HG02885 (cell line): ENCODE data around the gene KCNH2.
"Not testable (repeated sequence)": the region's sequence is repeated elsewhere in the genome, so short reads cannot be mapped to it uniquely, and the experiment has no call there.

Source experiments
- ATAC-seq: cut with Tn5 transposase; IDR thresholded peaks from one replicate; pipeline ENCODE4 v1.9.1; 2021; ENCODE audit warnings: mild to moderate bottlenecking; ENCODE audit not compliant: unreplicated experiment, poor library complexity

KCNH2 gene, protein sequence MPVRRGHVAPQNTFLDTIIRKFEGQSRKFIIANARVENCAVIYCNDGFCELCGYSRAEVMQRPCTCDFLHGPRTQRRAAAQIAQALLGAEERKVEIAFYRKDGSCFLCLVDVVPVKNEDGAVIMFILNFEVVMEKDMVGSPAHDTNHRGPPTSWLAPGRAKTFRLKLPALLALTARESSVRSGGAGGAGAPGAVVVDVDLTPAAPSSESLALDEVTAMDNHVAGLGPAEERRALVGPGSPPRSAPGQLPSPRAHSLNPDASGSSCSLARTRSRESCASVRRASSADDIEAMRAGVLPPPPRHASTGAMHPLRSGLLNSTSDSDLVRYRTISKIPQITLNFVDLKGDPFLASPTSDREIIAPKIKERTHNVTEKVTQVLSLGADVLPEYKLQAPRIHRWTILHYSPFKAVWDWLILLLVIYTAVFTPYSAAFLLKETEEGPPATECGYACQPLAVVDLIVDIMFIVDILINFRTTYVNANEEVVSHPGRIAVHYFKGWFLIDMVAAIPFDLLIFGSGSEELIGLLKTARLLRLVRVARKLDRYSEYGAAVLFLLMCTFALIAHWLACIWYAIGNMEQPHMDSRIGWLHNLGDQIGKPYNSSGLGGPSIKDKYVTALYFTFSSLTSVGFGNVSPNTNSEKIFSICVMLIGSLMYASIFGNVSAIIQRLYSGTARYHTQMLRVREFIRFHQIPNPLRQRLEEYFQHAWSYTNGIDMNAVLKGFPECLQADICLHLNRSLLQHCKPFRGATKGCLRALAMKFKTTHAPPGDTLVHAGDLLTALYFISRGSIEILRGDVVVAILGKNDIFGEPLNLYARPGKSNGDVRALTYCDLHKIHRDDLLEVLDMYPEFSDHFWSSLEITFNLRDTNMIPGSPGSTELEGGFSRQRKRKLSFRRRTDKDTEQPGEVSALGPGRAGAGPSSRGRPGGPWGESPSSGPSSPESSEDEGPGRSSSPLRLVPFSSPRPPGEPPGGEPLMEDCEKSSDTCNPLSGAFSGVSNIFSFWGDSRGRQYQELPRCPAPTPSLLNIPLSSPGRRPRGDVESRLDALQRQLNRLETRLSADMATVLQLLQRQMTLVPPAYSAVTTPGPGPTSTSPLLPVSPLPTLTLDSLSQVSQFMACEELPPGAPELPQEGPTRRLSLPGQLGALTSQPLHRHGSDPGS

DNA sequence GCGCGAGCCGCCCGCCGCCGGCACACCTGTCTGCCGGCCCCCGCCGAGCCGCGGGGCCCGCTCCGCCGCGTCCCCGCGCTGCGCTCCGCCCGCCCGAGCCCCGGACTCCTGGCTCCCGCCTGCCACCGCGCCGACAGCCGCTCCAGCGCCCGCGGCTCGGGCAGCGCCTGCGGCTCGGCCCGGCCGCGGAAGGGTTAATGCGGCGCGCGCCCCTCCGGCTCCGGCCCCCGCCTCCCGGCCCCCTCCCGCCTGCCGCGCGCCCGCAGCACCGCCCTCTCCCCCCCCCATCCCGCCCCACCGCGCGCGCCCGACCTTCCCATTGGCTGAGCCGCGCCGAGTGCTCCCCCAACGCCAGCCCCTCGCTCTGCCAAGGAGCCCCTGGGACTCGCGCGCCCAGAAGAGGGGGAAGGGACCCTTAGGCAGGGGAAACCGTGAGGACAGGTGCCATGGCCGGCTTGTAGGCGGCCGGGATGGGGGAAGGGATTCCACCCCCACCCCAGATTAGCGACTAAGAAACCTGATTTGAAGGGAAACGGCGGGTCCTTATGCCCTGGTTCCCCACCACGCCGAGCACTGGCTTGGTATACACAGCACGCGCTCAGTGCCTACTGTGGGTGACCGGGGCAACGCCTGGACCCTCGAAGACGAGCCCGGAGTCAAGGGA lies at the start of gene KCNH2:
Gene KCNH2 (minus strand): TSS at position 196 of the 664 bp plus-strand sequence. CDS start 408 bp downstream, outside the sequence.
- ATAC-seq = no peak

DNA sequence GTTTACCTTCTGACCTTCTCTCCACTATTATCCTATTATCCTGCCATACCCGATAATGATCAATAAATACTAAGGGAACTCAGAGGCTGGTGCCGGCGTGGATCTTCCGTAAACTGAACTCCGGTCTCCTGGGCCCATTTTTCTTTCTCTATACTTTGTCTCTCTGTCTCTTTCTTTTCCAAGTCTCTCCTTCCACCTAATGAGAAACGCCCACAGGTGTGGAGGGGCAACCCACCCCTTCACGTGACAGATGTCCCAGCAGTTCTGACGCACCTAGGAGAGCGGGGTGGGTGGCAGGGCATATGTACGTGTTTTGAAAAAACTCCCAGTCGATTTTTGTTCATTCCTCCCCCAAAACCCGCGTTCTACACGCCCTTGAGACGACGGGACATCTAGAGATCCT lies 49.6 kb upstream of the KCNH2 start:
- ATAC-seq = not testable (repeated sequence)

DNA sequence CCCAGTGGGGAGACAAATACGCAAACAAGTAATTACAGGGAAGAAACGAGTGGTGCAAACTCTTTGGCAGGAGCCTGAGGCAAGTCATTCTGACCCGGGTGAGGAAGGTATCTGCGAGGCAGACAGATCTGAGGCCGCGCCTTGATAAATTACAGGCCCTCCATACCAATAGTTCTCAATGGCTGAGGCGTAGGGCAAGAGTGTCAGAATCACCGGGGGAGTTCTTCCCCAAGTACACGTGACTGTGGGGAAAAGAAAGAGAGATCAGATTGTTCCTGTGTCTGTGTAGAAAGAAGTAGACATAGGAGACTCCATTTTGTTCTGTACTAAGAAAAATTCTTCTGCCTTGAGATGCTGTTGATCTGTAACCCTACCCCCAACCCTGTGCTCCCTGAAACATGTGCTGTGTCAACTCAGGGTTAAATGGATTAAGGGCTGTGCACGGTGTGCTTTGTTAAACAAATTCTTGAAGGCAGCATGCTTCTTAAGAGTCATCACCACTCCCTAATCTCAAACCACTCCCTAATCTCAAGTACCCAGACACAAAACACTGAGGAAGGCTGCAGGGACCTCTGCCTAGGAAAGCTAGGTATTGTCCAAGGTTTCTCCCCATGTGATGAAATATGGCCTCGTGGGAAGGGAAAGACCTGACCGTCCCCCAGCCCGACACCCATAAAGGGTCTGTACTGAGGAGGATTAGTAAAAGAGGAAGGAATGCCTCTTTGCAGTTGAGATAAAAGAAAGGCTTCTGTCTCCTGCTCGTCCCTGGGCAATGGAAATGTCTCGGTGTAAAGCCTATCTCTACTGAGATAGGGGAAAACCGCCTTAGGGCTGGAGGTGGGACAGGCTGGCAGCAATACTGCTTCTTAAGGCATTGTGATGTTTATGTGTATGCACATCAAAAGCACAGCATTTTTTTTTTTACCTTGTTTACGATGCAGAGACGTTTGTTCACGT lies 48.9 kb upstream of the KCNH2 start:
- ATAC-seq = not testable (repeated sequence)

DNA sequence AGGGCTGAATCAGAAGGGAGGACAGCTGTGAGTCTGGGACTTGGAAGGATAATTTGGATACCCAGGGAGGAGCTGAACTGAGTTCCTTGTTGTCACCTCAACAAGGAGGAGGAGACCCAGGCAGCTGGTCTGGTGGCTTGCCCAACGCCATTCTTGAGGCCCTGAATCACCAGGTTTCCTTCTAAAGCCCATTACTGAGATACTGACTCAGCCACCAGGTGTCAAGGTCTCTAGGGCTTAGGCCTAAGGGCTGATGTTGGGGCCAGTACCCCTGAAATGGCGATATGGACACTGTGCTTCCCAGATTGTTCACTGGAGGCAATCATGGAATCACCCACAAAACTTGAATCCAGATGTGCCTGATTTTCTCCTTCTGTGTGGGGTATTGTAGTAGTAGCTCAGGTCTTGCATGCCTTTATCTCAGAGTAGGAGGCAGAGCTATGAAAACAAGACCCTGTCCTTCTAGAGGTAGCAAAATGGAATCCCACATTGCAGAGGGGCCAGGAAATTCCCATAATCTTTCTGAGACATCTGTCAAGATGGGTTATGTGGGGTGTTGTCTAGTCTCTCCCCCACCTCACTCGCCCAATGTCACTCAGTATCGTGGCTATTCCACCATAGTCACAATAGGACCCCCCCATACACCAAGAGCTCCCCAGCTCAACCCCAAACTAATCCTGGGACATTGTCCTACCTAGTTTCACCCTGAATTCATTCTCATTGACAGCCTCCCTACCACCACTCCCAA lies 48.0 kb upstream of the KCNH2 start:
- ATAC-seq = no peak

DNA sequence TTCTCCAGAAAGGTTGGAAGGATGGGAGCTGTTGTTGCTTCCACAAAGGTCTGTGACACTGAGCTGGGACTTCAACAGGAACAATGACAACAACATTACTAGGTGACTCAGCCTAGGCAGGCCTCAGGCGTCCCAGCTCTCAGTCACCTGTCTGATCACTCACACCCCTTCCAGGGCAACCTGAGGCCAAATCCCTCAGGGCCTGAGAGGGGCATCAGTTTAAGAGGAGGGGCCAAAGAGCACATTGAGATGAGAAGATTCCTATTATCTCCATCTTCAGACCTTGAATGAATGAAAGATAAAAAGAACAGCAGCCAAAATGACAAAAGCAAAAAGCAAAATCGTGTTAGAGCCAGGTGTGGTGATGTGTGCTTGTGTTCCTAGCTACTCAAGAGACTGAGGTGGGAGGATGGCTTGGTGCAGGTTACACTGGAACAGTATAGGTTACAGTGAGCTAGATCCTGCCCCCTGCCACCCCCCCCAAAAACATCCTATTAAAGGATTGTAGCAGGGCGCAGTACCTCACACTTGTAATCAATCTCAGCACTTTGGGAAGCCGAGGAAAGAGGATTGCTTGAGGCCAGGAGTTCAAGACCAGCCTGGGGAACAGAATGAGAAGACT lies 46.4 kb upstream of the KCNH2 start, which contains the start of gene ATG9B:
Gene ATG9B (minus strand): TSS at position 60 of the 622 bp plus-strand sequence. CDS start 71 bp downstream, outside the sequence.
- ATAC-seq = no peak

DNA sequence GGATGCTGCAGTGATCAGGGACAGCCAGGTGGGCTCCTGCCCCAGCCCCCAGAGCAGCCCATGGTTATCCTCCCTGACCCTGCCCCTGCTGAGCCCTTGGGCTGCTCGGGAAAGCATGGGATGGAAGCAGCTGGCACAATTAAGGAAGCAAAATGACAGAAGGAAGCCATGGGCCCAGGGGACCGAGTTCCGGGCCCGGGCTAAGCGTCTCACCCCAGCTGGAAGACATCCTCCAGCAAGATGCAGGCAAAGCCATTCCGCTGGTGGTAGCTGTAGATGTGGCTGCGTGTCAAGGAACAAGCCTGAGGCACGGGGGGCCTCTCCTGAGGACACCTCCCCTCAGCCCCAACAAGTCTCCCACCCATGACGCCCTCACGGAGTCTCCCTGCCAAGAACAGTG lies 45.1 kb upstream of the KCNH2 start:
- ATAC-seq = no peak

DNA sequence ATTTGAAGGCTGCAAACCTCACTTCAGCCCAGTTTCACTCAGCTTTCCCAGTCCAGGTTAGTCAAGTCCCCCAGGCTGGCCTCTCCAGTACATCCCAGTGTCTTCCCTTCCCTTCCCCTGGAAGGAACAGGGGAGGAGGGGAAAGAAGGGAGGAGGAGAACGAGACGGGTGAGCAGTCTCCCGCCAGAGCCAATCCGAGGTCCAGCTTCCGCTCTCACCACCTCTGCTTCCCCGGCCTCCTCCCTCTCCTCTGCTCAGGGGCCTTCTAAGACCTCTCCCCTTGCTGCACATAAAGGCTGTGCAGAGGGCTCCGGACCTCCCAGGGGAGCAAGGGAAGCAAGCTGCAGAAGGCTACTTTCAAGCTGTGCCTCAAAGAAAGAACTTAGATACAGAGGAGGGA lies 42.1 kb upstream of the KCNH2 start:
- ATAC-seq = no peak

DNA sequence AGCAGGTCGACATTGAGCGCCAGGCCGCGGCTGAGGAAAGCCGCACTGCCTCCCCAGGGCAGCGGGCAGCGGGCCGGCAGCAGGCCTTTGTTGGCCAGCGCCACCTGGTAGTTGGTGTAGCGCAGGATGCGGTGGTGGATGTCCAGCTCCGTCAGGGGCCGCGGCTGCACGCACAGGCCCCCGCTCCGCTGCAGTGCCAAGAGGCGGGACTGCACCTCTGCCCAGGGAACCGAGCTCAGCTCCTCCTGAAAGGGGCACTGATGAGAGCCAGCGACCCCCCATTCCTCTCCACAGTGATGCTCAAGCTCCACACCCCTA lies 41.0 kb upstream of the KCNH2 start:
- ATAC-seq = no peak

DNA sequence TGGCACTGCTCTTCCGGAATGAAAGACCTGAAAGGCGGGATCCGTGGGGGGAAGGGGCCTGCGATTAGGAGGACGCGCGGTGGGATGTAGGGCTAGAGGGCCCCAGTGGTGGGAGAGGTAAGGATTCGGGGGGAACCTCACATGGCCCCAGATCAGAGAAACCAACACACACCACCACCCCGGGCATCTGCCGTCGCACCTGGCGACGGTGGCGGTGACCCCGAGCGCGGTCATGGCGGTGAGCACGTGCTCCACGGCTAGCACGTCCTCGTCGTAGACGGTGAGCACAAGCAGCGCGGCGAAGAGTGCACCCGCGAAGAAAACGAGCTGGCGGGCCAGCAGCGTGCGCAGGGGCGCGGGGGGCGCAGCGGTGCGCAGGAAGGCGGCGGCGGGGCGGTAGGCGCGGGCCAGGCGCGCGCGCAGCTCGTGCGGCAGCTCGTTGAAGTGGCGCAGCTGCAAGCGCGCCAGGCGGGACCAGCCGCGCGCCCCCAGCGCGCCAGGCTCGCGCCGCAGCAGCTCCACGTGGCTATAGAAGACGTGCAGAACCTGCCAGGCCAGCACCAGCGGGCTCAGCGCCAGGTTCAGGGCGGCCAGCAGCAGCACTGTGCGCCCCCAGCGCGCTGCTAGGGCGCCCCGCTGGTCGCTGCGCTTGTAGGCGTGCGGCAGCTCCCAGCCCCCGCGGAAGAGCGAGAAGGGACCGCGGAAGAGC lies 40.5 kb upstream of the KCNH2 start:
- ATAC-seq = no peak

DNA sequence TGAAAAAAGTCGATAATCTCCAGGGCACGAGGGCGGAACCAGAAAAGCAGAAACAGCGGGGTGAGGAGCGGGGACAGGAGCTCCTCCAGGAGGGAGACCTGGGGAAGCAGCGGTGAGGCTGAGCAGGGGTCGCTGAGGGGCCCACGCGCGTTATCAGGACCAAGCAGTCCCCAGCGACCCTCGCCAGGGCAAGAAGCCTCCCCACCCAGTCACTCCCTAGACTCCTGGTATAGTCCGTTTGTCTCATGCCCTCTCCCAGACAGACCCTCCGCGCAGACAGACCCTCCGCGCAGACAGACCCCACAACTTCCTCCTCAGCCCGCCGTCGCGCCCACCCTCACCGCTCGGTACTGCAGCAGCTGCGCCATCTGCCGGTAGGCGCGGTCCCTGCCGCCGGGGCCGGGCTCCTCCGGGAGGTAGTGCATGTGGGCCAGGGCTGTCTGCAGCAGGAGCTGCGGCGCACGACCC lies 39.9 kb upstream of the KCNH2 start:
- peak; percentile 68 for ATAC-seq

DNA sequence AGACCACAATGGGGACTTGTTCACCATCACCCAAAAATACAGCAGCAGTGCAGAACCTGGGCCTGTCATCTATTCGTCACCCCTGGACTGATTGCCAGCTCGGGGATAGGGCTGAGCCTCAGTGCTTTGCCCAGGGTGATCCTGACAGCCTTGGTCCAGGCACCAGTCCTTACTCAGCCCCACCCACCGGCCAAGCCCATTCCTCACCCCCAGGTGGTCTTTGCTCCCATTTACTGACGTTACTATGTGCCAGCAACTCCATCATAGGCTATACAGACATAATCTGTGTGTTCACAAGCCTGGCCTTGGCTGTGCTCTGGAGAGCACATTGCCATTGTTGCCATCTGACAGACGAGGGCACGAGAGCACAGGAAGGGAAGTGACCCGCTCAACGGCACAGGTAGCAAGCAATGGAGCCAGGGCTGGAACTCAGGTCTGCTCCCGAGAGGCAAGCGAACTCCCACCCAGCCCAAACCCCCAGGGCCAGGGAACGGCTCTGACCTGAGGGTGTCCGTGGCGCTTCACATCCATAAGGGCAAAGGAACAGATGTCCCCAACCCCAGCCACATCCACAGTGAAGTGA lies 39.3 kb upstream of the KCNH2 start:
- ATAC-seq = no peak

DNA sequence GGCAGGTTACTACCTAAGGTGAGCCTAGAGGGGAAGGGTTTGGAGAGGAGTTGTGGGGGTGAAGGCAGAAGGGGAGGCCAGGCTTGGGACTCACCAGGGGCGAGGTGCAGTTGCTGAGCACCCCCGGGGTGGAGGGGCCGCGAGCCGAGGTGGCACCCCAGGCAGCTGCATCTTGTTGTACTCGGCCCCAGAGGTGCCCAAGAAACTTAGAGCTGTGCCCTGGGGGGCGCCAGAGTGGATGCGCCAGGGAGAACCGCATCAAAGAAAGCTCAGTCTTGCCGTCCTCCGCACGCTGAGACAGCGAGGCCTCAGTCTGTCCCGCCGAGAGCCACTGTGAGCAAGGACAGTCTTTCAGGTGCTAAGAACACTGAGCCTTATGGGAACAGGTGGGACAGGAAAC lies 38.8 kb upstream of the KCNH2 start:
- ATAC-seq = no peak

DNA sequence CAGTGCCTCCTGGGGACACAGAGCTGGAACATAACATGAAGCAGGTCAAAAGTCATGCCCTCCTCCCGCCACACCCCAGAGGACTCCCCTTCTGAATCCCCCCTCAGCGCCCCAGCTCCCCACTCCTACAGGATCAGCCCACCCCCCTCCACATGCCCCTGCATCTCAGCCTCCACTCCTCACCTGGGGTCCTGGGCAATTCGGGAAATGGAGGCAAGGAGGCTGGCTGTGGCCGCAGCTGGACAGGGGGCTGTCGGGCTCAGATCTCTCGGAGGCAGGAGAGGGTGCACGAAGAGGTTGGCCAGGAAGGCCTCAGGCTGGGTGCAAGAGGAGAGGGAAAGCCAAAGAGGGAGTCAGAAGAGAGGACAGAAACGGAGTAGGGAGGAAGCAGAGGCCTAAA lies 38.4 kb upstream of the KCNH2 start:
- ATAC-seq = no peak

DNA sequence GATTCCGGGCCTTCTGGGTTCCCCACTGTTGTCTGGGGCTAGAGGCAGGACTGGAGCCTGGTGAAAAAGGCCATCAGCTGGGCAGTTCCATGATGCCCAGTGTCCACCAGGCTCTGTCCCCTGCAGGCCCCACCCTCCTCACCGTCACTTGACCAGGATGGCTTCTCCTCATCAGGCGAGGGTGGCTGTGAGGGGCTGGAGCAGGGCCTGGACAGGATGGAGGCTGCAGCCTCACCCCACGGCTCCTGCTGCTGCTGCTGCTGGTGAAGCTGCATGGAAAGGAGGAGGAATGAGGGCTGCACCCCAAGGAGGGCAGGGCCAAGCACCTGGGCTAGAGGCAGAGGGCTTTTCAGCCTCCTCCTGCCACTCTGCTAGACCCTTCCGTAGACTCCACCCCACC lies 37.8 kb upstream of the KCNH2 start:
- ATAC-seq = no peak

DNA sequence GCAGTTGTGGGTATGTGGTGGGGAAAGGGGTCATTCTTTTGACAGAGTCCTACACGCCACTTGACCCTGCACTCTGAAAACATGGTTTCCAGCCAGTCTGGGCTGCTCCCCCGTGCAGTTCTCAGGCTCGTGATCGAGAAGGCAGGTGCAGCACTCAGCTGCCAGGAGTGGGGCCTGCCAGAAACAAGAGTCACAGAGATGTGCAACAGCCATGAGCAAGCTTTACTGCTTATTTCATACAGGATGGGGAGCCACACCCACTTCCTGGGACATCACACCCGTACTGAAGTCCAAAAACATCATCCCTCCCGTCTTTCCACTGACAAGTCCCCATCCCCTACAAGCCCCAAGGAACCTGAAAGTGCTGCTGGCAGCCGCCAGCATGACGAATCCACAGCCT lies 36.8 kb upstream of the KCNH2 start:
- ATAC-seq = no peak

DNA sequence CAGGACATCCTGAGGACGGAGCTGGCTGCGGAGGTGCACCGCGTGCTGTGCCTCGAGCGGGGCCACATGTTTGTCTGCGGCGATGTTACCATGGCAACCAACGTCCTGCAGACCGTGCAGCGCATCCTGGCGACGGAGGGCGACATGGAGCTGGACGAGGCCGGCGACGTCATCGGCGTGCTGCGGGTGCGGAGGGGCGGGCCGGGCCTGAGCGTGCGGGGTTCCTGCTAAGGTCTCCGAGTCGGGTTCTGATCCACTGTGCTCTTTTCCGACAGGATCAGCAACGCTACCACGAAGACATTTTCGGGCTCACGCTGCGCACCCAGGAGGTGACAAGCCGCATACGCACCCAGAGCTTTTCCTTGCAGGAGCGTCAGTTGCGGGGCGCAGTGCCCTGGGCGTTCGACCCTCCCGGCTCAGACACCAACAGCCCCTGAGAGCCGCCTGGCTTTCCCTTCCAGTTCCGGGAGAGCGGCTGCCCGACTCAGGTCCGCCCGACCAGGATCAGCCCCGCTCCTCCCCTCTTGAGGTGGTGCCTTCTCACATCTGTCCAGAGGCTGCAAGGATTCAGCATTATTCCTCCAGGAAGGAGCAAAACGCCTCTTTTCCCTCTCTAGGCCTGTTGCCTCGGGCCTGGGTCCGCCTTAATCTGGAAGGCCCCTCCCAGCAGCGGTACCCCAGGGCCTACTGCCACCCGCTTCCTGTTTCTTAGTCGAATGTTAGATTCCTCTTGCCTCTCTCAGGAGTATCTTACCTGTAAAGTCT lies 35.8 kb upstream of the KCNH2 start:
- no peak for ATAC-seq
